B cell (primary cell): ENCODE data around the gene PPP2R2C.

Experiments used
- EZH2 ChIP-seq: IDR thresholded peaks from 2 replicates; pipeline ENCODE4 v1.6.1; 2012; ENCODE audit warnings: borderline replicate concordance, low read depth, mild to moderate bottlenecking, moderate library complexity, low read length; ENCODE audit not compliant: insufficient read depth, poor library complexity, severe bottlenecking
- TF ChIP-seq, protein P1 (sequence below): fragments of 200-600 bp; IDR thresholded peaks from one replicate; pipeline ENCODE4 v1.8.0; 2022; ENCODE audit warnings: antibody characterized with exemption, mild to moderate bottlenecking

DNA sequence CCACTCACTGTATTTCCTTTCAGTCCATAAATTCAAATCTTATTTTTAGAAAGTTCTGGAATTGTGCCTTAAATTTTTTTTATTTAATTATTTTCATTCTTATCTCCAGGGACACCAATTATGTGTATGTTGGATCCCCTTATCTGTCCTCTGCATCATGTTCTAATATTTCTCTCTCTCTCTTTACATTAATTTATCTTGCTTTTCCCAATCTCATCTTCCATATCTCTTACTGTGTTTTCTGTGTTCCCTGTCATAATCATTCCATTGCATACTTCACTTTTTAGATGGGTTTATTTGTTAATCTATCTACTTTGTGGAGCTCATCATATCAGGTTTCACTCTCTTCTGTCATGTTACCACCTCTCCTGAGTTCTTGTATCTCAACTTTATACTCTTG lies 37.4 kb downstream of the PPP2R2C start:
- TF ChIP-seq, protein P1, sequence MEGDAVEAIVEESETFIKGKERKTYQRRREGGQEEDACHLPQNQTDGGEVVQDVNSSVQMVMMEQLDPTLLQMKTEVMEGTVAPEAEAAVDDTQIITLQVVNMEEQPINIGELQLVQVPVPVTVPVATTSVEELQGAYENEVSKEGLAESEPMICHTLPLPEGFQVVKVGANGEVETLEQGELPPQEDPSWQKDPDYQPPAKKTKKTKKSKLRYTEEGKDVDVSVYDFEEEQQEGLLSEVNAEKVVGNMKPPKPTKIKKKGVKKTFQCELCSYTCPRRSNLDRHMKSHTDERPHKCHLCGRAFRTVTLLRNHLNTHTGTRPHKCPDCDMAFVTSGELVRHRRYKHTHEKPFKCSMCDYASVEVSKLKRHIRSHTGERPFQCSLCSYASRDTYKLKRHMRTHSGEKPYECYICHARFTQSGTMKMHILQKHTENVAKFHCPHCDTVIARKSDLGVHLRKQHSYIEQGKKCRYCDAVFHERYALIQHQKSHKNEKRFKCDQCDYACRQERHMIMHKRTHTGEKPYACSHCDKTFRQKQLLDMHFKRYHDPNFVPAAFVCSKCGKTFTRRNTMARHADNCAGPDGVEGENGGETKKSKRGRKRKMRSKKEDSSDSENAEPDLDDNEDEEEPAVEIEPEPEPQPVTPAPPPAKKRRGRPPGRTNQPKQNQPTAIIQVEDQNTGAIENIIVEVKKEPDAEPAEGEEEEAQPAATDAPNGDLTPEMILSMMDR, result no peak
- no peak for TF ChIP-seq EZH2
